ENCODE results near the gene TANGO2. TPM values are rescaled to one million over a fixed set of nuclear protein-coding genes. Genes with fewer than 3 reads are reported as not detected.

The TANGO2 gene
- total RNA-seq, 1 experiment from 2014 or later: 17.0 TPM

DNA sequence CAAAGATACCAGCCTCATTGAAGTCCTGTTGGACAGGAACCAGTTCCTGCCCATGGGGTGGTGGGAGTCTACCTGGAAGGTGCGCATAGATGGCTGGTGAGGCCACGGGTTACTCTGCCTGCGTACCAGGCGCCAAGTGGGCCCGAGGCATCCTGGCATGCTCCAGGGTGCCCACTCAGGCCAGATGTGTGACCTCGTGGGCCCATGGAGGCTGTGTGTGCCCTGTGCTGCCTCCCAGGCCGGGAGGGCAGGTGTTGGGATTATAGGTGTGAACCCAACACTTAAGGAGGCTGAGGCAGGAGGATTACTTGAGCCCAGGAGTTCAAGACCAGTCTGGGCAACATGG lies 23.1 kb downstream of the TANGO2 start:
- Histone ChIP-seq H4K20me1 (ENCODE audit: insufficient read depth) (no peaks in the 10 kb centered on the region), H3K4me1 (ENCODE audit: control insufficient read depth in 1 of 2, insufficient read depth in 2 of 2, low read length in 2 of 2) (no peaks in the 10 kb centered on the region), H3K4me2 (ENCODE audit: low read length) (no peak overlapping the region), H3K27me3 (ENCODE audit: insufficient read depth, low read length) (no peaks in the 10 kb centered on the region), H3K9me3 (ENCODE audit: control insufficient read depth in 1 of 2, insufficient read depth in 1 of 2, low read depth in 1 of 2, low read length in 2 of 2) (no peaks in the 10 kb centered on the region), H3K36me3 (ENCODE audit: control insufficient read depth in 1 of 2, insufficient read depth in 2 of 2, low read length in 2 of 2) (peaks cover 0 to 11% of the 10 kb centered on the region in 2 experiments; a peak in 2 of 4 replicates), H3K79me2 (ENCODE audit: insufficient read depth, low read length) (no peaks in the 10 kb centered on the region), H3K27ac (ENCODE audit: low read depth, low read length) (no peak overlapping the region), H2AFZ (ENCODE audit: low read depth, low read length, poor library complexity, severe bottlenecking) (no peak overlapping the region), H3K9ac (ENCODE audit: low read length) (no peak overlapping the region), H3K4me3 (replicated peaks in 1 of 2; ENCODE audit: low read depth in 1 of 2, low read length in 2 of 2) (no peak overlapping the region), H3K9me2 (ENCODE audit: insufficient read depth) (no peaks in the 10 kb centered on the region)
- CTCF ChIA-PET: no interaction called here
- BruUV-seq (replicated peaks): no TSS peak
- RAD21 ChIA-PET (ENCODE audit: low non-redundant PET in 1 of 2, low total read pairs in 2 of 2, uncharacterized antibody in 2 of 2, unreplicated experiment in 2 of 2): no interaction called here
- intact Hi-C loops (cut with micrococcal nuclease): no loop called here
- DNase-seq (ENCODE audit: low read depth, low spot score) (no peak), ATAC-seq (no peak)
- TF ChIP-seq POLR2AphosphoS5 (IDR thresholded peaks at IDR 0.05; ENCODE audit: low read depth, low read length): no peak
- no peak for TF ChIP-seq EZH2 (IDR thresholded peaks at IDR 0.05)
- TF ChIP-seq CTCF (IDR thresholded peaks at IDR 0.05 in 2 of 3, conservative IDR thresholded peaks at IDR 0.05 in 1 of 3; ENCODE audit: borderline replicate concordance in 1 of 3, insufficient read depth in 1 of 3, low read depth in 2 of 3, low read length in 2 of 3): no peak
- TF ChIP-seq, protein P1, sequence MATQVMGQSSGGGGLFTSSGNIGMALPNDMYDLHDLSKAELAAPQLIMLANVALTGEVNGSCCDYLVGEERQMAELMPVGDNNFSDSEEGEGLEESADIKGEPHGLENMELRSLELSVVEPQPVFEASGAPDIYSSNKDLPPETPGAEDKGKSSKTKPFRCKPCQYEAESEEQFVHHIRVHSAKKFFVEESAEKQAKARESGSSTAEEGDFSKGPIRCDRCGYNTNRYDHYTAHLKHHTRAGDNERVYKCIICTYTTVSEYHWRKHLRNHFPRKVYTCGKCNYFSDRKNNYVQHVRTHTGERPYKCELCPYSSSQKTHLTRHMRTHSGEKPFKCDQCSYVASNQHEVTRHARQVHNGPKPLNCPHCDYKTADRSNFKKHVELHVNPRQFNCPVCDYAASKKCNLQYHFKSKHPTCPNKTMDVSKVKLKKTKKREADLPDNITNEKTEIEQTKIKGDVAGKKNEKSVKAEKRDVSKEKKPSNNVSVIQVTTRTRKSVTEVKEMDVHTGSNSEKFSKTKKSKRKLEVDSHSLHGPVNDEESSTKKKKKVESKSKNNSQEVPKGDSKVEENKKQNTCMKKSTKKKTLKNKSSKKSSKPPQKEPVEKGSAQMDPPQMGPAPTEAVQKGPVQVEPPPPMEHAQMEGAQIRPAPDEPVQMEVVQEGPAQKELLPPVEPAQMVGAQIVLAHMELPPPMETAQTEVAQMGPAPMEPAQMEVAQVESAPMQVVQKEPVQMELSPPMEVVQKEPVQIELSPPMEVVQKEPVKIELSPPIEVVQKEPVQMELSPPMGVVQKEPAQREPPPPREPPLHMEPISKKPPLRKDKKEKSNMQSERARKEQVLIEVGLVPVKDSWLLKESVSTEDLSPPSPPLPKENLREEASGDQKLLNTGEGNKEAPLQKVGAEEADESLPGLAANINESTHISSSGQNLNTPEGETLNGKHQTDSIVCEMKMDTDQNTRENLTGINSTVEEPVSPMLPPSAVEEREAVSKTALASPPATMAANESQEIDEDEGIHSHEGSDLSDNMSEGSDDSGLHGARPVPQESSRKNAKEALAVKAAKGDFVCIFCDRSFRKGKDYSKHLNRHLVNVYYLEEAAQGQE (IDR thresholded peaks at IDR 0.05; ENCODE audit: low read depth): no peak
- no peak for TF ChIP-seq ATF3 (IDR thresholded peaks at IDR 0.05)
- TF ChIP-seq, protein P2, sequence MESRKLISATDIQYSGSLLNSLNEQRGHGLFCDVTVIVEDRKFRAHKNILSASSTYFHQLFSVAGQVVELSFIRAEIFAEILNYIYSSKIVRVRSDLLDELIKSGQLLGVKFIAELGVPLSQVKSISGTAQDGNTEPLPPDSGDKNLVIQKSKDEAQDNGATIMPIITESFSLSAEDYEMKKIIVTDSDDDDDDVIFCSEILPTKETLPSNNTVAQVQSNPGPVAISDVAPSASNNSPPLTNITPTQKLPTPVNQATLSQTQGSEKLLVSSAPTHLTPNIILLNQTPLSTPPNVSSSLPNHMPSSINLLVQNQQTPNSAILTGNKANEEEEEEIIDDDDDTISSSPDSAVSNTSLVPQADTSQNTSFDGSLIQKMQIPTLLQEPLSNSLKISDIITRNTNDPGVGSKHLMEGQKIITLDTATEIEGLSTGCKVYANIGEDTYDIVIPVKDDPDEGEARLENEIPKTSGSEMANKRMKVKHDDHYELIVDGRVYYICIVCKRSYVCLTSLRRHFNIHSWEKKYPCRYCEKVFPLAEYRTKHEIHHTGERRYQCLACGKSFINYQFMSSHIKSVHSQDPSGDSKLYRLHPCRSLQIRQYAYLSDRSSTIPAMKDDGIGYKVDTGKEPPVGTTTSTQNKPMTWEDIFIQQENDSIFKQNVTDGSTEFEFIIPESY (IDR thresholded peaks at IDR 0.05; ENCODE audit: extremely low read depth, insufficient replicate concordance, low read length): no peak
- TF ChIP-seq TCF7L2 (IDR thresholded peaks at IDR 0.05; ENCODE audit: borderline replicate concordance, extremely low read depth, insufficient read depth, insufficient read length): no peak
- TF ChIP-seq JUND (IDR thresholded peaks at IDR 0.05): no peak
- no peak for TF ChIP-seq POLR2A (IDR thresholded peaks at IDR 0.05; ENCODE audit: borderline replicate concordance, extremely low read depth, insufficient read depth, insufficient read length)
- no peak for TF ChIP-seq SIN3A (IDR thresholded peaks at IDR 0.05; ENCODE audit: low read depth)
- no peak for TF ChIP-seq EGR1 (IDR thresholded peaks at IDR 0.05; ENCODE audit: low read depth)
- no peak for TF ChIP-seq RAD21 (IDR thresholded peaks at IDR 0.05; ENCODE audit: low read depth)
- TF ChIP-seq YY1 (IDR thresholded peaks at IDR 0.05; ENCODE audit: extremely low read depth, insufficient replicate concordance, low read depth, low read length): no peak
- TF ChIP-seq ELF1 (IDR thresholded peaks at IDR 0.05; ENCODE audit: borderline replicate concordance, low read depth): no peak
- no peak for TF ChIP-seq SRF (IDR thresholded peaks at IDR 0.05; ENCODE audit: low read depth)
- no peak for TF ChIP-seq MAX (IDR thresholded peaks at IDR 0.05)
- no peak for TF ChIP-seq ZFX (IDR thresholded peaks at IDR 0.05)
- no peak for TF ChIP-seq CEBPB (IDR thresholded peaks at IDR 0.05; ENCODE audit: low read depth)
- no peak for TF ChIP-seq ZNF274 (IDR thresholded peaks at IDR 0.05; ENCODE audit: low read depth, low read length)
- POLR2A ChIA-PET: no interaction called here

Measured in HCT116 (cell line).